Liver (tissue), 9 donors: ENCODE data around the gene LRRFIP1. TPM values are rescaled to one million over a fixed set of nuclear protein-coding genes. Genes with fewer than 3 reads are reported as not detected.

Experiments
- DNase-seq: peaks from one replicate; pipeline ENCODE4 v3.0.0-alpha.2; 2017; ENCODE audit warnings: low spot score
- H3K27ac ChIP-seq, 2 donors: one replicate each; pipeline ENCODE4 v1.7.0; 2013; ENCODE audit warnings: inconsistent platforms in 2 of 2, low read length in 2 of 2, control low read depth in 1 of 2, low read depth in 1 of 2, mild to moderate bottlenecking in 1 of 2
- H3K27me3 ChIP-seq, 4 donors: one replicate each; pipeline versions ENCODE4 v1.6.1 to v1.7.0; 2013; ENCODE audit warnings: low read length in 3 of 4, inconsistent platforms in 1 of 4, mild to moderate bottlenecking in 1 of 4, moderate library complexity in 1 of 4; ENCODE audit not compliant: control insufficient read depth in 4 of 4, insufficient read depth in 4 of 4
- H3K36me3 ChIP-seq, 4 donors: one replicate each; pipeline versions ENCODE4 v1.6.1 to v1.7.0; 2013; ENCODE audit warnings: low read length in 3 of 4, mild to moderate bottlenecking in 3 of 4, low read depth in 1 of 4, moderate library complexity in 1 of 4; ENCODE audit not compliant: control insufficient read depth in 4 of 4, insufficient read depth in 3 of 4
- H3K4me1 ChIP-seq, 4 donors: one replicate each; pipeline versions ENCODE4 v1.6.1 to v1.7.0; 2013; ENCODE audit warnings: low read length in 3 of 4, mild to moderate bottlenecking in 3 of 4, moderate library complexity in 1 of 4; ENCODE audit not compliant: control insufficient read depth in 4 of 4, insufficient read depth in 4 of 4
- H3K4me3 ChIP-seq, 3 donors: one replicate each; pipeline versions ENCODE4 v1.6.1 to v1.7.0; 2013; ENCODE audit warnings: low read length in 3 of 3, control low read depth in 1 of 3, low read depth in 1 of 3, mild to moderate bottlenecking in 1 of 3
- H3K9ac ChIP-seq, 2 donors: one replicate each; pipeline ENCODE4 v1.7.0; 2013; ENCODE audit warnings: low read length in 2 of 2, mild to moderate bottlenecking in 2 of 2, moderate library complexity in 2 of 2, control low read depth in 1 of 2, low read depth in 1 of 2
- H3K9me3 ChIP-seq, 4 donors: one replicate each; pipeline versions ENCODE4 v1.6.1 to v1.7.0; 2013; ENCODE audit warnings: low read length in 3 of 4; ENCODE audit not compliant: control insufficient read depth in 4 of 4
- CTCF ChIP-seq: fragments of 150-350 bp; IDR thresholded peaks from 2 replicates; pipeline ENCODE4 v1.5.1; 2017; ENCODE audit warnings: improper control_type of control experiment, low read depth, low read length; ENCODE audit not compliant: missing input control
- EGR1 ChIP-seq, 2 donors: IDR thresholded peaks; 2 replicates each; pipeline ENCODE4 v1.6.1; 2016 to 2018; ENCODE audit warnings: antibody characterized with exemption in 2 of 2, low read depth in 2 of 2
- FOXA1 ChIP-seq: IDR thresholded peaks from 2 replicates; pipeline ENCODE4 v1.6.1; 2016; ENCODE audit warnings: antibody characterized with exemption
- FOXA2 ChIP-seq: IDR thresholded peaks from 2 replicates; pipeline ENCODE4 v1.6.1; 2016; ENCODE audit warnings: antibody characterized with exemption
- GABPA ChIP-seq, 2 donors: IDR thresholded peaks in 1 of 2; conservative IDR thresholded peaks in 1 of 2; 2 replicates each; pipeline ENCODE4 v1.6.1; 2016; ENCODE audit warnings: antibody characterized with exemption in 2 of 2, mild to moderate bottlenecking in 1 of 2, moderate library complexity in 1 of 2
- HNF4A ChIP-seq, 2 donors: conservative IDR thresholded peaks; 2 replicates each; pipeline ENCODE4 v1.6.1; 2016; ENCODE audit warnings: antibody characterized with exemption in 2 of 2, mild to moderate bottlenecking in 2 of 2
- HNF4G ChIP-seq: IDR thresholded peaks from 2 replicates; pipeline ENCODE4 v1.6.1; 2016; ENCODE audit warnings: antibody characterized with exemption
- JUND ChIP-seq, 2 donors: IDR thresholded peaks; 2 replicates each; pipeline ENCODE4 v1.6.1; 2016; ENCODE audit warnings: antibody characterized with exemption in 2 of 2
- NR2F2 ChIP-seq: IDR thresholded peaks from 2 replicates; pipeline ENCODE4 v1.6.1; 2016; ENCODE audit warnings: antibody characterized with exemption
- RAD21 ChIP-seq, 2 donors: IDR thresholded peaks; 2 replicates each; pipeline ENCODE4 v1.6.1; 2016; ENCODE audit warnings: antibody characterized with exemption in 2 of 2, mild to moderate bottlenecking in 2 of 2
- RXRA ChIP-seq, 2 donors: IDR thresholded peaks; 2 replicates each; pipeline ENCODE4 v1.6.1; 2017 to 2018; ENCODE audit warnings: antibody characterized with exemption in 2 of 2, mild to moderate bottlenecking in 1 of 2
- SP1 ChIP-seq: IDR thresholded peaks from 2 replicates; pipeline ENCODE4 v1.6.1; 2018; ENCODE audit warnings: antibody characterized with exemption, mild to moderate bottlenecking
- TAF1 ChIP-seq: conservative IDR thresholded peaks from 2 replicates; pipeline ENCODE4 v1.6.1; 2016; ENCODE audit warnings: antibody characterized with exemption, mild to moderate bottlenecking
- YY1 ChIP-seq: IDR thresholded peaks from 2 replicates; pipeline ENCODE4 v1.6.1; 2016; ENCODE audit warnings: antibody characterized with exemption, mild to moderate bottlenecking
- ZBTB33 ChIP-seq: IDR thresholded peaks from 2 replicates; pipeline ENCODE4 v1.6.1; 2016; ENCODE audit warnings: antibody characterized with exemption
- WGBS: extraction: QIAGEN DNeasy Blood & Tissue Kit; methylation state at CpG from one replicate; pipeline ENCODE4 v1.1.7; 2013; 5-methylcytosine and 5-hydroxymethylcytosine counted together
- polyA plus RNA-seq, 2 donors: library from polyadenylated mRNA; stranded (reverse) in 1 of 2; unstranded in 1 of 2; fragments of 200-250 nt in 1 of 2; fragments of >200 nt in 1 of 2; fragmentation: Nextera tagmentation in 1 of 2; extraction: Ambion mirVana in 1 of 2; gene quantifications; one replicate each; pipeline versions ENCODE4 v1.2.1 to v1.2.3, GENCODE V29; 2013 to 2015
- total RNA-seq, 2 donors: library from RNA; depleted of rRNA; stranded (reverse); fragments of >200 nt; gene quantifications; one replicate each; pipeline ENCODE4 v1.2.3, GENCODE V29; 2014
- TF ChIP-seq, protein P1 (sequence below): IDR thresholded peaks from 2 replicates; pipeline ENCODE4 v1.6.1; 2016; ENCODE audit warnings: antibody characterized with exemption
- TF ChIP-seq, protein P2 (sequence below): IDR thresholded peaks from 2 replicates; pipeline ENCODE4 v1.6.1; 2016; ENCODE audit warnings: antibody characterized with exemption, mild to moderate bottlenecking
- donor health status: healthy.
- donor health status: healthy.
- donor health status: healthy.
- donor health status: healthy.
- donor health status: healthy.

The LRRFIP1 gene
- total and polyA plus RNA-seq, 4 donors = 13.3 to 56.1 (median 39.1) TPM

DNA sequence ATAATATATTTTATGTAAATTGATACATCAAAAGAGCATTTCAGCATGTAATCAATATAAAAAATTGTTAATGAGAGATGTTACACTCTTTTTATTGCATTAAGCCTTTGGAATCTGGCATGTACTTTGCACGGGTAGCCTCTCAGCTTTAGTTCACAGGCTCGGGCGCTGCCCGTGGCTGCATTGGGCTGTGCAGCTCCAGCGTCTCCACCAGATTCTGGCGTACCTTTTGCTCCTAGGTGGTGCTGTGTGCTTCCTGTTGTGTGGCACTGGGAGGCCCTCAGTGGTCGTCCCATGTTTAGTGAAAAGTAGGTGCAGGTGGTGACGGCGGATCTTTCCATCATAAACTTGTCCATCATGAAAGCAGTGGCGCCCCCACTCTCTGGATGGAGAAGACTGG lies 24.4 kb downstream of the LRRFIP1 start:
- Histone ChIP-seq H3K9me3 (no peaks in the 10 kb centered on the region), H3K27me3 (no peaks in the 10 kb centered on the region), H3K9ac (no peak overlapping the region), H3K4me3 (no peak overlapping the region), H3K36me3 (no peaks in the 10 kb centered on the region), H3K27ac (peak overlapping the region; percentile 61 to 82), H3K4me1 (peaks cover 0 to 3% (median 0%) of the 10 kb centered on the region in 4 donors)
- WGBS = 95% methylated on average over 10 of the region's 10 CpGs
- DNase-seq = no peak
- TF ChIP-seq FOXA2 (no peak), JUND (IDR thresholded peaks at IDR 0.05) (no peak), FOXA1 (no peak), ZBTB33 (no peak), EGR1 (IDR thresholded peaks at IDR 0.05; ENCODE audit: low read depth in 2 of 2) (no peak), RAD21 (IDR thresholded peaks at IDR 0.05) (no peak), TAF1 (no peak), CTCF (no peak), HNF4A (conservative IDR thresholded peaks at IDR 0.05) (no peak), HNF4G (no peak), RXRA (IDR thresholded peaks at IDR 0.05) (no peak)
- TF ChIP-seq, protein P1, sequence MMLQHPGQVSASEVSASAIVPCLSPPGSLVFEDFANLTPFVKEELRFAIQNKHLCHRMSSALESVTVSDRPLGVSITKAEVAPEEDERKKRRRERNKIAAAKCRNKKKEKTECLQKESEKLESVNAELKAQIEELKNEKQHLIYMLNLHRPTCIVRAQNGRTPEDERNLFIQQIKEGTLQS = no peak
- TF ChIP-seq, protein P2, sequence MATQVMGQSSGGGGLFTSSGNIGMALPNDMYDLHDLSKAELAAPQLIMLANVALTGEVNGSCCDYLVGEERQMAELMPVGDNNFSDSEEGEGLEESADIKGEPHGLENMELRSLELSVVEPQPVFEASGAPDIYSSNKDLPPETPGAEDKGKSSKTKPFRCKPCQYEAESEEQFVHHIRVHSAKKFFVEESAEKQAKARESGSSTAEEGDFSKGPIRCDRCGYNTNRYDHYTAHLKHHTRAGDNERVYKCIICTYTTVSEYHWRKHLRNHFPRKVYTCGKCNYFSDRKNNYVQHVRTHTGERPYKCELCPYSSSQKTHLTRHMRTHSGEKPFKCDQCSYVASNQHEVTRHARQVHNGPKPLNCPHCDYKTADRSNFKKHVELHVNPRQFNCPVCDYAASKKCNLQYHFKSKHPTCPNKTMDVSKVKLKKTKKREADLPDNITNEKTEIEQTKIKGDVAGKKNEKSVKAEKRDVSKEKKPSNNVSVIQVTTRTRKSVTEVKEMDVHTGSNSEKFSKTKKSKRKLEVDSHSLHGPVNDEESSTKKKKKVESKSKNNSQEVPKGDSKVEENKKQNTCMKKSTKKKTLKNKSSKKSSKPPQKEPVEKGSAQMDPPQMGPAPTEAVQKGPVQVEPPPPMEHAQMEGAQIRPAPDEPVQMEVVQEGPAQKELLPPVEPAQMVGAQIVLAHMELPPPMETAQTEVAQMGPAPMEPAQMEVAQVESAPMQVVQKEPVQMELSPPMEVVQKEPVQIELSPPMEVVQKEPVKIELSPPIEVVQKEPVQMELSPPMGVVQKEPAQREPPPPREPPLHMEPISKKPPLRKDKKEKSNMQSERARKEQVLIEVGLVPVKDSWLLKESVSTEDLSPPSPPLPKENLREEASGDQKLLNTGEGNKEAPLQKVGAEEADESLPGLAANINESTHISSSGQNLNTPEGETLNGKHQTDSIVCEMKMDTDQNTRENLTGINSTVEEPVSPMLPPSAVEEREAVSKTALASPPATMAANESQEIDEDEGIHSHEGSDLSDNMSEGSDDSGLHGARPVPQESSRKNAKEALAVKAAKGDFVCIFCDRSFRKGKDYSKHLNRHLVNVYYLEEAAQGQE = no peak

DNA sequence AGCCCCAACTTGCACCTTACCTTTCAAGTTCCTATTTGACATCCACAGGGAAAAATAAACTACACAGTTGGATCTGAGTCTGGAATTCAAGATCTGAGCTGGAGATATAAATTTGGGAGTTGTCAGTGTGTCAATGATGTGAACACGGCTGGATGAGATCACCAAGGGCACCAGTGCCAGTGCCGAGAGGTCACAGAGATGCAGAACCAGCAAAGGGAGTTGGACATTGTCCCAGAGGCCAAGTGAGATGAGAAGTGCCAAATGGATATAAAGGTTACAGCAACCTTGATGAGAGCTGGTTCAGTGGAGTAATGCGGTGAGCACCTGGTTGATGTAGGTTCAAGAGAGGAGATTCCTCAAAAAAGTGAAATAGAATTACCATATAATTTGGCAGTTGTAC lies 24.8 kb downstream of the LRRFIP1 start:
- H3K9me3 ChIP-seq = no peaks in the 10 kb centered on the region
- H3K36me3 ChIP-seq = no peaks in the 10 kb centered on the region
- no peak overlapping the region for H3K4me3 ChIP-seq
- H3K4me1 ChIP-seq = peaks cover 0 to under 1% (median 0%) of the 10 kb centered on the region in 4 donors
- no peaks in the 10 kb centered on the region for H3K27me3 ChIP-seq
- H3K9ac ChIP-seq = no peak overlapping the region
- peak overlapping the region; percentile 61 to 82 for H3K27ac ChIP-seq
- DNase-seq = peak; percentile 24
- WGBS = 61% methylated on average over 3 of the region's 3 CpGs
- TF ChIP-seq TAF1 (no peak), FOXA2 (no peak), EGR1 (IDR thresholded peaks at IDR 0.05; ENCODE audit: low read depth in 2 of 2) (no peak), HNF4A (conservative IDR thresholded peaks at IDR 0.05) (peak; percentile 85 to 99), HNF4G (peak; percentile 81), ZBTB33 (no peak), NR2F2 (peak; percentile 66), CTCF (no peak), JUND (IDR thresholded peaks at IDR 0.05) (peak; percentile 63 to 97), RAD21 (IDR thresholded peaks at IDR 0.05) (peak in 1 of 2 donors; percentile 61), FOXA1 (no peak), SP1 (peak; percentile 91), GABPA (IDR thresholded peaks at IDR 0.05 in 1 of 2, conservative IDR thresholded peaks at IDR 0.05 in 1 of 2) (no peak), YY1 (no peak)
- TF ChIP-seq, protein P1 = peak; percentile 88
